ENCODE data around the gene TBPL1.

TBPL1 gene

DNA sequence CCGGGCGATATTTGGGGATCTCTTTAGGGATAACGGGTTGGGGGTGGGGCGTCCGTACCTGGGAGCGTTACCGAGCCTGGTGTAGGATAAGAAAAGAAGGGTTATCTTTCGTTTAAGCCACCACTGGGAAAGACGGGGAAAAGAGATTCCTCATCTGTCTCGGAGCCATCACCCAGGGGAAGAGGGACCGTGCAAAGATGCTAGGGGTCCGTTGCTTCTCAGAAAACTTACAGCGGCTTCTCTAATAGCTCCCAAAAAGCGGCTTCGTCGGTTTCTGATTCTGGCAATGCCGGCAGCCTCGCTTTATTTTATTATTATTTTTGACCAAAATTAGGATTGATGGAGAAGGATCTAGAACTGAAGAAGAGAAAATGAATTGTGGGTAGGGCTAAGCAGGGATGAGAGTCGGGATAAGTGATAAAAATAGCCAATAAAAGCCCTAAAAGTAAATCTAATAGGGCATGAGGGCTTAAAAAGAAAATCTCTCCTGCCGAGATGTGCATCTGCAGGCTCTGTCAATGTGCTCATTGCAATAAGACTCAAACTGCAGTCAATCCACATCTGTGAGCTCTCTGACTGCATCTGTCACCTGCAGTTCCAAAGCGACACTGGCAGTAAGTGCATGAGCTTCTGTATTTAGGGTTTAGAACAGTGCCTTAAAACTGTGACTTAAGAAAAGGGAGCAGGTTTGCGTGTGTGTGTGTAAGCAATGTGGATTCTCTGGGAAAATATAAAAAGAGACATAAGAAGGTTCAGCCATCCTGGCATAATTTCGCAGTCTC is 801 bp downstream of the TBPL1 start:
- no peak for DNase-seq (ENCODE audit: low spot score)
- in situ Hi-C loops (cut with MboI; ENCODE audit: low sequenced_read_pairs, unreplicated experiment), result no loop called here
- TF ChIP-seq CTCF (IDR thresholded peaks at IDR 0.05; ENCODE audit: borderline replicate concordance, control extremely low read depth, extremely low read depth, insufficient read depth, missing control alignments), result no peak

DNA sequence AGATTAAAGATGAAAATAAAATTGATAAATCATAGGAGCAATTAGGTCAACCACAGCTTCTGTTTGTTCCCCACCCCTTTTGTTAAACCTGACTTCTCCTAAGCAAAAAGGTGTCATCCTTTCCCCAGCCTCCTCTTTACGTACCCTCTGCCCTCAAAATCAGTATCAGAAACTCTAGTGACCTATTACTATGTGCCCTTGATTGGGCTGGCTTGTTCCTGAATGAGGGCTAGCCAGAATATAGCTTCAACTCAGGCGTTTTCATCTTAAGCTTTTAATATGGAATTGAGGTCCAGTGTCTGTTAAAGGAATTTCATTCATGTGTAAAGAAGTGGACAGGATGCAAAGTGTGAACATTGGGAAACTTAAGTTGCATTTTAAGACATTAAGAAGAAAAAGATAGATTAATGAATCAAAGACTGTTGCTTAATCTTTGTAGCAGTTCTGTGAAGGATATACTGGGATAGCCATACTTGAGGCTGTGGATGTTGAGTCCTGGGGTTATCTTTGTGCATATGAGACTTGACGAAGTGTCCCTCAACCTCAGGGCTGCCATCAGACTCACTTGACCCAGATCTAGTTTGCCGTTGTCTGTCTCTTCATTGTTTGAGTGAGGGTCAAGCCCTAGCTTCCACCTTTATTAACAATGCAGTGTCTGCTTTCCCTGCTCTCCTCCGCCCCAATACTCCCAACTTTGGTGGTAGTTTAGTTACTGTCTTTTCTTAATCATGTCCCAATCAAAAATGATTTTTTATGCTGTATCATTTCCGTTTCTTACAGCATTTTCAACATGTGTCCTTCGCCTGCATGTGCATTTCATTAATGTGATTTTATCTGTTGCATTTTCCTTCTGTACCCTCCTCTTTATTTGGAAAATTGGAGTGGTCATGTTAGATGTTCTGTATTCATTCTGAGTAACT is 1.9 kb downstream of the TBPL1 start:
- DNase-seq (ENCODE audit: low spot score), result no peak
- no peak for TF ChIP-seq CTCF (IDR thresholded peaks at IDR 0.05; ENCODE audit: borderline replicate concordance, control extremely low read depth, extremely low read depth, insufficient read depth, missing control alignments)
- in situ Hi-C loops (cut with MboI; ENCODE audit: low sequenced_read_pairs, unreplicated experiment), result no loop called here

DNA sequence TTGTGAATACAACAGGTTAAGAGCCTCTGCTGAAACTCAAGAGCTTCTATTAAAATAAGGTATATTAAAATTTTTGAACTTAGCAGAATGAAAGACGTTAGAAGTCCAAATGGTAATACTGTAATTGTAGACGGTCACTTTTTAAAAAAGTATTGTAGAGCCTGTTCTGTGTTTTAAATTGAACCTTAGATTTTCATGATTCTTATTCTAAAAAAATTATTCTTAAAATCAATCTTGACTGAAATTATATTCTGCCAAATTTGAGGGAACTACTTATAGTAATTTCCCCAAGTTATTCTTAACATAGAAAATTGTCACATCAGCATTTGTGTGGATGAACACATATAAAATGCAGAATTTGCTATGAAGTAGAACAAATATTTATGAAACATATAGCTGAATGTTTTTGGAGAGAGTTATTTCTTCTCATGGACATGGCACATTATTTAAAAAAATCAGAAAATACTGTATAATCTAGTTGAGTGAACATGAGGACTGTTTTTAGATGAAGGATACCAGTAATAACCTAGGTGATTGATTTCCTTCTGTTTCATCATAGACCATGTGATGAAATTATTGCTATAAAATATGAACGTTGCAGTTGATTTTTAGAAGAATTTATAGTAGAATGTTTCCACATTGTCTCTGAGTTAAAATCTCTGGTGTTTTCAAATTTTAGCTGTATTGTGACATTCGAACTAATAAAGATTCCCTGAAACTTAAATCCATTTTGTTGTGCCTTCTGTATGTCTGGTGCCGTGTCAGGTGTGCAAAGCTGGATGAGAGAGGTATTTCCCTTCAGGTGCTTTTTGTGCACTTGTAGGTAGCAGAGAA is 2.8 kb downstream of the TBPL1 start:
- no peak for DNase-seq (ENCODE audit: low spot score)
- TF ChIP-seq CTCF (IDR thresholded peaks at IDR 0.05; ENCODE audit: borderline replicate concordance, control extremely low read depth, extremely low read depth, insufficient read depth, missing control alignments), result no peak
- in situ Hi-C loops (cut with MboI; ENCODE audit: low sequenced_read_pairs, unreplicated experiment), result no loop called here

DNA sequence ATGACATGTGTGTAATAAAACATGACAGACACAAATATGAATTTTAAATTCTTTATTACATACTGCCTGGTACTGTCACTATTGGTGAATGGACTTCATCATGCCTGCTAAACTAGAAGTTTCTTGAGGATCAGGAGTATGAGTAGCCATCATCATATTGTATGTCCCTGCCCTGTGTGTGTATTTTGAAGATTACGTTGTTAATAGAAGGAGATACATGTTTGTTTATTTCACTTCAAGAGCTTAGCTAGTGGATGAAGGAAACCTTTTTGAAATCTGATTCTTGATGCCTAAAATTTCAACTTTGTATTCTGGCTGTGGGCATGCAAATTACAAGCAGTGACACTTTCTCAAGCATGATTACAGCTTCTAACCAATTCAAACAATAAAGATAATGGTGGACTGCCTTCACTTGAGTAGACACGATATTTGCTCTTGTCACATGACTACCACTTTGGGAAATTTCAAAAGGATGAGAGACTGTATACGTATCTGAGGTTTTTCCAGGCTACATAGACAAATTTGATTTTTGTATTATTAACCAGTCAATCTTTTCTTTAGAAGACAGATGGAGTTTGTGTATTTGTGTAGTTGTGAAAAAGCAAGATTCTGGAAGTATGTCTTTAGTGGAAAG is 3.5 kb downstream of the TBPL1 start:
- TF ChIP-seq CTCF (IDR thresholded peaks at IDR 0.05; ENCODE audit: borderline replicate concordance, control extremely low read depth, extremely low read depth, insufficient read depth, missing control alignments), result no peak
- DNase-seq (ENCODE audit: low spot score), result no peak
- in situ Hi-C loops (cut with MboI; ENCODE audit: low sequenced_read_pairs, unreplicated experiment), result no loop called here

- in situ Hi-C loops (cut with MboI; ENCODE audit: low sequenced_read_pairs, unreplicated experiment), result no loop called here
- DNase-seq (ENCODE audit: low spot score), result no peak
- no peak for TF ChIP-seq CTCF (IDR thresholded peaks at IDR 0.05; ENCODE audit: borderline replicate concordance, control extremely low read depth, extremely low read depth, insufficient read depth, missing control alignments)
These were observed 4.2 kb downstream of the TBPL1 start for GRCh38 chr6:133957227-133957626.
